H1 (cell line): ENCODE data around the gene CNBD2. TPM values are rescaled to one million over a fixed set of nuclear protein-coding genes. Genes with fewer than 3 reads are reported as not detected.

ENCODE experiments used
- POLR2AphosphoS5 ChIP-seq: IDR thresholded peaks from 2 replicates; pipeline ENCODE4 v1.6.1; 2011; ENCODE audit warnings: low read depth, low read length
- RNF2 ChIP-seq: fragments of 200-900, 300-1000 bp; sonication (generic); IDR thresholded peaks from 2 replicates; pipeline ENCODE4 v1.7.1; 2016; ENCODE audit warnings: borderline replicate concordance, low read depth, mild to moderate bottlenecking, antibody characterized with exemption, low read length; ENCODE audit not compliant: poor library complexity, severe bottlenecking; ENCODE audit errors: missing control alignments
- polyA plus RNA-seq, 7 experiments: library from polyadenylated mRNA; depleted of rRNA in 3 of 7; stranded (reverse) in 5 of 7; unstranded in 2 of 7; fragments of >200 nt in 5 of 7; fragments of 200-250 nt in 2 of 7; gene quantifications; 1 replicate in 5 of 7; 2 replicates in 1 of 7; 4 replicates in 1 of 7; pipeline versions ENCODE4 v1.2.1 to v1.2.3, GENCODE V29; 2011 to 2013; ENCODE audit warnings: missing spikeins in 2 of 7, mixed read lengths in 2 of 7
- total RNA-seq: library from RNA; stranded (reverse); fragmentation: NEBNext Ultra II Directional; extraction: Animal tissue kit (Norgen Biotek cat#: 25700); gene quantifications from 2 replicates; pipeline ENCODE4 v1.2.1, GENCODE V29; 2021
- TF ChIP-seq, protein P1 (sequence below): IDR thresholded peaks from 2 replicates; pipeline ENCODE4 v1.6.1; 2012; ENCODE audit warnings: inconsistent platforms
- TF ChIP-seq, protein P2 (sequence below), 3 experiments: IDR thresholded peaks; 1 replicate in 2 of 3; 2 replicates in 1 of 3; pipeline versions ENCODE4 v1.5.1 to v1.6.1; 2011; ENCODE audit warnings: low read length in 3 of 3, mild to moderate bottlenecking in 3 of 3, inconsistent platforms in 2 of 3, low read depth in 1 of 3, moderate library complexity in 1 of 3; ENCODE audit not compliant: insufficient read depth in 1 of 3; ENCODE audit errors: control extremely low read depth in 1 of 3

Gene CNBD2
- total and polyA plus RNA-seq, 2 of the 8 experiments (the other 6 are each of a cell fraction or from before 2014, with no cell fraction given), result 2.6 to 4.5 TPM

DNA sequence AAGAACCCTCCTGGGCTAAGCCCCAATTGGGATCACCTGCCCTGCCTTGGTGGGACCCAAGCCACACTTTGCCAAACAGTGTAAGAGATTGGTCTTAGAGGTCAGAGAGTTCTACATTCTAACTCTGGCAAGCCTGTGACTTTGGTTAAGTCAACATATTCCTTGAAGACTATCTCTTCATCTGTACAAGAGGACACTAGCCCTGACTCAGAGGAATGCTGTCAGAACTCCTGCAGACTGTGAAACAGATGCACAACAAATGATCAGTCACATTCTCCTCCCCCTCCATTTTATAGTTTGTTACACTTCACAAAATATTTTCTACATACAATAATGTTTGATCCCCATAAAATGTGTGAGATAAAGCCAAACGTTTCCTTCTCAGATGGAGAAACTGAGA is 94.4 kb downstream of the CNBD2 start (continued):
- TF ChIP-seq RNF2, result no peak
- TF ChIP-seq POLR2AphosphoS5, result no peak
- TF ChIP-seq, protein P1, sequence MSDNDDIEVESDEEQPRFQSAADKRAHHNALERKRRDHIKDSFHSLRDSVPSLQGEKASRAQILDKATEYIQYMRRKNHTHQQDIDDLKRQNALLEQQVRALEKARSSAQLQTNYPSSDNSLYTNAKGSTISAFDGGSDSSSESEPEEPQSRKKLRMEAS, result no peak
- TF ChIP-seq, protein P2, sequence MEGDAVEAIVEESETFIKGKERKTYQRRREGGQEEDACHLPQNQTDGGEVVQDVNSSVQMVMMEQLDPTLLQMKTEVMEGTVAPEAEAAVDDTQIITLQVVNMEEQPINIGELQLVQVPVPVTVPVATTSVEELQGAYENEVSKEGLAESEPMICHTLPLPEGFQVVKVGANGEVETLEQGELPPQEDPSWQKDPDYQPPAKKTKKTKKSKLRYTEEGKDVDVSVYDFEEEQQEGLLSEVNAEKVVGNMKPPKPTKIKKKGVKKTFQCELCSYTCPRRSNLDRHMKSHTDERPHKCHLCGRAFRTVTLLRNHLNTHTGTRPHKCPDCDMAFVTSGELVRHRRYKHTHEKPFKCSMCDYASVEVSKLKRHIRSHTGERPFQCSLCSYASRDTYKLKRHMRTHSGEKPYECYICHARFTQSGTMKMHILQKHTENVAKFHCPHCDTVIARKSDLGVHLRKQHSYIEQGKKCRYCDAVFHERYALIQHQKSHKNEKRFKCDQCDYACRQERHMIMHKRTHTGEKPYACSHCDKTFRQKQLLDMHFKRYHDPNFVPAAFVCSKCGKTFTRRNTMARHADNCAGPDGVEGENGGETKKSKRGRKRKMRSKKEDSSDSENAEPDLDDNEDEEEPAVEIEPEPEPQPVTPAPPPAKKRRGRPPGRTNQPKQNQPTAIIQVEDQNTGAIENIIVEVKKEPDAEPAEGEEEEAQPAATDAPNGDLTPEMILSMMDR (IDR thresholded peaks at IDR 0.05; ENCODE audit: control extremely low read depth in 1 of 3, insufficient read depth in 1 of 3, low read depth in 1 of 3, low read length in 3 of 3), result no peak
- TF ChIP-seq, all 59 proteins: peak for 0
